GM19452 (cell line): ENCODE measurements around the gene FIG4.
"Not testable (repeated sequence)": the region's sequence is repeated elsewhere in the genome, so short reads cannot be mapped to it uniquely, and the experiment has no call there.

Experiments used
- ATAC-seq: cut with Tn5 transposase; IDR thresholded peaks from one replicate; pipeline ENCODE4 v1.9.1; 2021; ENCODE audit not compliant: unreplicated experiment

The FIG4 gene

DNA sequence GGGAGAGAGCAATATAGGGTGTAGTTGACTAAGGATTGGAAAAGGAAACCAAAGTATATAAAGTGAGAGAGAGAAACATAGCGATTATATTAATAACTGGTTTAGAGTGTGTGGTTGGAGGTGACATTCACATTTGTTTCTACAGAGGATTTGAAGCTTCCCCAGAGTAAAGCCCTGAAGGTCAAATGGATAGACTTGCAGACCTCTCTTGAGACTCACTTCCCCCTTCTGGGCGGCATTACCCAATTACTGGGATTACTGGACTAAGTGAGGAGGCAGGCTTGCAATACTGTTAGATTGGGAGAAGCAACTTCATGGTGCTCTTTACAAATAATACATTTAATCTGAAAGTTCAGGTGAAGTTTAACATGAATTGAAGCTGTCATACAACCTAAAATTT lies 10.7 kb downstream of the FIG4 start:
- ATAC-seq, result no peak

DNA sequence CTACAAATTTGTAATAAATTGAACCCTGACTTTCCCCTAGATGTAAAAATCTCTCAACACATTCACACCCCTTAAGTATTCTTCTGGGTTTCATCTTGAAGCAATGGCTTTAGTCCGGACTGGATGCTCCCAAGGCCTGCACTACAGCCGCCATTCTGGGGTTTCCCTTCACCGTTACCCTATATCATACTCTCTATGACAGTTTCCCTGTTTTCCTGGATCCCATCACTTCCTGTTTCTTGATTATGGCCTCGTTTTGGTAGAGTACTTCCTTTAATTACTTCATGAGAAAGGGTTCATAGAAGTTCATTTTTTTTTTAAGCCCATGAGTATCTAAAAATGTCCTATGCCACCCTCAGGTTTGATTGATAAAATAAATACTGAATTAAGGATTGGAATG lies 11.7 kb downstream of the FIG4 start:
- ATAC-seq, result no peak

DNA sequence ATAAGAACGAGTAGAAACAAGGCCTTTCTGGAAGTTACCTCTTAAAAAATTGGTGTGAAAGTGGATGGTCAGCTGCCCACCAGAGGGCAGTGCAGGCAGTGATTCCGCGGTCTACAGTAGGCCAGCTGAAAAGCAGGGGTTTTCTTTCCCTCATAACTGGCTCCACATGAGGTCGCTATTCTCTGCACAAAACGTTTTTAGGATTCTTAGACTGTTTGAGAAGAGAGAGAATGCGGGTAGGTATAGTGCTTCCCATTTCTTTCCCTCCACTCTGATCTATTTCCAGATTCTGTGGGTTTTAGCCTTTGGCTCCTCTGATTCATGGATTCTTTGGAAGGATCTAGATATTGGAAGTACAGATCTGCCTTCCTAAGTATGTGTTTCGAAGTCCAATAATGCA lies 14.2 kb downstream of the FIG4 start:
- ATAC-seq, result peak; percentile 79

DNA sequence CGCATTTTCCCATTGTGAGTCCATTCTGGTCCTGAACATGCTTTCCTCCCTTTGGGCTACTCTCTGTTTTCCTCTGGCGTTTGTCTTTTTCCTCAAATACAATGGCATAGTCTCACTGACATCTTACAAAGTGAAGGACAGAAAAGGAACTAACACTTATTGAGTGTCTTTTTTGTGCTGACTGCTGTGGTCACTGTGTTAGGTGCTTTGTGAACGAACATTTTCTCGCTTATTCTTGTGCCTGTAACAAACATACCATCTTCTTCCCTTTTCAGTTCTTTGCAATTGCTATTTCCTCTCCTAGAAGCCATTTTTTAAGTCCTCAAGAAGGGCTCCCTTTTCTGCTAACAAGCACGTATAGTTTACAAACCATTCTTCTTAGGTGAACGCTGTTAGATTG lies 15.4 kb downstream of the FIG4 start:
- no peak for ATAC-seq

DNA sequence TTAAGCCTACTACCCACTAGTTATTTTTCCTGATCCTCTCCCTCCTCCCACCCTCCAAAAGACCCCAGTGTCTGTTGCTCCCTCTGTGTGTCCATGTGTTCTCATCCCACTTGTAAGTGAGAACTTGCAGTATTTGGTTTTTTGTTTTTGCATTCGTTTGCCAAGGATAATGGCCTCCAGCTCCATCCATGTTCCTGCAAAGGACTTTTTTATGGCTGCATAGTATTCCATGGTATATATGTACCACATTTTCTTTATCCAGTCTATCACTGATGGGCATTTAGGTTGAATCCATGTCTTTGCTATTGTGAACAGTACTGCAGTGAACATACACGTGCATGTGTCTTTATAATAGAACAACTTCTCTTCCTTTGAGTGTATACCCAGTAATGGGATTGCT lies 17.0 kb downstream of the FIG4 start:
- ATAC-seq, result not testable (repeated sequence)

DNA sequence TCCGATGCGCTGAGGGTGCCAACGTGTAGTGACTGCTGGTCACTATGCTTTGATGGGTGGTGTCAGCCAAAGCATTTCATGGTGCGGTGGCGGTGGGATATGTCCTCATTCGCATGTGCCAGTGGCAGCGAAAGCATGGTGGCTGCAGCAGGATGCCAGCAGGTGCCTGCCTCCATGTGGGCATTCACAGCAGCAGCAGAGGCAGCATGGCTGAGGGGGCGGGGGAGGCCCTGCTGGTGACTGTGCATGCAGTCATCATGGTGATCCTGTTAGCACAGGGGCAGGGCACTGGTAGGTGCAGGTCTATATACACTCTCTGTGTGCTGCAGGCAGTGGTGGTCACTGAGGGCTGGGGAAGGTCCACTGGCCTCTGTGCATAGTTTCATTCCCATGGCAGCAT lies 22.0 kb downstream of the FIG4 start:
- no peak for ATAC-seq

DNA sequence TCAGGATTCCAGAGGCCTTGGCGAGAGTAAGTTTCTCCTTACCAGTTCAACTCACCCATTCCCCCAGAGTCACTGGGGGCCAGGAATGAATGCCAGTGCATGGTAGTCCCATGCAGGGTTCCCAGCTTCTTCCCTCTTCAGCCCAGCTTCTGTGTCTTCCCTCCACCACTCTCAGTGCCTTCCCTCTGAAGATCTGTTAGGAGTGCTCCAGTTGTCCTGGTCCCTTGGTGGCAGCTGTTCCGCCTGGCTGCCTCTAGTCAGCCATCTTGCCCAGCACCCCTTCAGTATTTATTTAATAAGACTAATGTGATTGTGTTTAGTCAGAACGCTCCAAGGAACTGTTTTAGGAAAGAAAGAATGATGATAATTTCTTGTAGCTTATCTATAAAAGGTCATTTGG lies 23.1 kb downstream of the FIG4 start:
- ATAC-seq, result no peak

DNA sequence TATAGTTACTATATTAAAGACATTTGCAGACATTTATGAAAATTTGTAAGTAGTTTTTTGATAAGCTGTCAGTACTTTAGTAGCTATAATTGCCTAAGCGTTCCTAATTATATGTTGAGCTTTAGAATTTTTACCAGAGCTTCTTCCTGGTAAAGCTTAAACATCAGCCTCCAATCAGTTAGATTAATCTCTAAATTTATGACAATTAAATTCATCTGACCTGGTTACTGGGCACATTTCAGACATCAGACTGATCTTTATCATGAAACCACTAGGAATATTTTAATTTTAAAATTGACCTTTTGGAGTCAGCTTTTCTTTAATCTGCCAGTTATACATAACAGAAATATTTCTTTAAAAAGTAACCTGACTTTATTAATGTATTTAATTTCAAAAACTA lies 23.5 kb downstream of the FIG4 start:
- no peak for ATAC-seq

DNA sequence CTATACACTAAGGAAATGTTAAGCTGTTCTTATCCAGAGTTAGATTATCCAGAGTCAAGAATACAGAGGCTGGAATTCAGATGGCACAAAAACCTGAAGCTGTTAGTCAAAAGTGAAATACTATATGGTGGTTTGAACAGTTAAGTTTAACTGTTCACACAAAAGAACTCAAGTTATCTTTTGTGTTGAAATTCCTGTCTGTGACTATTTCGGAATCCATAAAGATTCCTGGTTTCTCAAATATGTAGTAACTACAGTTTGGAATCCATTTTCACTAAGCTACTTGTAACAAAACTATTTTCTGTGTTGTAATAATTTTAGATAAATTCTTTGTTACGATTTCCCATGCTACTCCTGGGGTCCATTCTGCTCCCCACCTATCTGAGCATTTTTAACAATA lies 24.5 kb downstream of the FIG4 start:
- no peak for ATAC-seq

DNA sequence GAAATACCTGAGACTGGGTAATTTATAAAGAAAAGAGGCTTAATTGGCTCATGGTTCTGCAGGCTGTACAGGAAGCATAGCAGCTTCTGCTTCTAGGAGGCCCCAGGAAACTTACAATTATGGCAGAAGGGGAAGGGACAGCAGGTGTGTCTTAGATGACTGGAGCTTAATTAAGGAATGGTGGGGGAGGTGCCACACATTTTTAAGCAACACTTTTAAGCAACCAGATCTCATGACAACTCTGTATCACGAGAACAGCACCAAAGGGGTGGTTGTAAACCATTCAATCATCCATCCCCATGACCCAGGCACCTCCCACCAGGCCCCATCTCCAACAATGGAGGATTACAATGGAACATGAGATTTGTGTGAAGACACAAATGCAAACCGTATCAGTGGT lies 26.9 kb downstream of the FIG4 start:
- ATAC-seq, result no peak

DNA sequence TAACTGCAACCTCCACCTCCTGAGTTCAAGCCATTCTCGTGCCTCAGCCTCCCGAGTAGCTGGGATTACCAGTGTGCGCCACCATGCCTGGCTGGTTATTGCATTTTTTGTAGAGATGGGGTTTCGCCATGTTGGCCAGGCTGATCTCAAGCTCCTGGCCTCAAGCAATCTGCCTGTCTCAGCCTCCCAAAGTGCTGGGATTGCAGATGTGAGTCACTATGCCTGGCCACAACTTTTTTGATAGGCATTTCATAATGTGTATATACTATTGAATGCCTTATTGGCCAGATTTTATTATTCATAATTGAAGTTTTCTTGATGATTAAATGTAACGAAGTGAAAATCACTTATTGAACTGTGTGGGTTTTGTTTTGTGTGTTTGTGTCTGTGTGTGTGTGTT lies 27.9 kb downstream of the FIG4 start:
- ATAC-seq, result no peak

DNA sequence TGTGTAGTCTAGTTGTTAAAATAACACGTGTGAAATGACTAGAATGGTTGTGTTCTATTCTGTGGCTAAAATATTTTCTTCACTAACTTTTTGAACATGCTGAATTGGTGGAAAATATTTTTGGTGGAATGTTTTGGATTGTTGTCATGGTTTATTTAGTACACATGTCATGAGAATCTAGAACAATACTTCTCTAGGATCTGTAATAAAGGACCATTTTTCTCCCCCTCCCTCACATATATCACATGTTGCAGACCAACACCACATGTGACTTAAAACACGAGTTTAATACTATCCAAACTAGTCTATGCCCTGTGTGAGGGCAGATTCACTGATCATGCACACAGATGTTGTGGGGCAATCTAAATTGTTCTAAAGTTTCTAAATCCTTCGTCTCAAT lies 29.2 kb downstream of the FIG4 start:
- ATAC-seq, result no peak

DNA sequence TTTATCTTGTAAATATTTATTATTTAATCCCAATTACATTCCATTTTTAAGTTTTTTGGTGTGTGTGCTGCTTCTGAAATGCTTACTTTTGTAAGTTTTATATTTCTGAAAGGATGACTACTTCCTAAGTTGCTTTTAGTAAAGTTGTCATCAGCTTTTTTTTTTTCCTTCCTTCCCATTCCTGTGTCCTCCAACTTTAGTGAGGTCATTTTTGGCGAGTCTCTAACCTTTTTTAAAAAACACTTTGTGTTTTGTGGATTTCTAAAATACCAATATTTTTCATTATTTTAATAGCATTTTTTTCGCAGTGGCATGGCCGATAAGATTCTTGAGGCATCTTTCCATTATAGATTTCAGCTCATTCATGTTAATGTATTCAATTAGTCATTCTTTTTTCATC lies 30.9 kb downstream of the FIG4 start:
- ATAC-seq, result no peak

DNA sequence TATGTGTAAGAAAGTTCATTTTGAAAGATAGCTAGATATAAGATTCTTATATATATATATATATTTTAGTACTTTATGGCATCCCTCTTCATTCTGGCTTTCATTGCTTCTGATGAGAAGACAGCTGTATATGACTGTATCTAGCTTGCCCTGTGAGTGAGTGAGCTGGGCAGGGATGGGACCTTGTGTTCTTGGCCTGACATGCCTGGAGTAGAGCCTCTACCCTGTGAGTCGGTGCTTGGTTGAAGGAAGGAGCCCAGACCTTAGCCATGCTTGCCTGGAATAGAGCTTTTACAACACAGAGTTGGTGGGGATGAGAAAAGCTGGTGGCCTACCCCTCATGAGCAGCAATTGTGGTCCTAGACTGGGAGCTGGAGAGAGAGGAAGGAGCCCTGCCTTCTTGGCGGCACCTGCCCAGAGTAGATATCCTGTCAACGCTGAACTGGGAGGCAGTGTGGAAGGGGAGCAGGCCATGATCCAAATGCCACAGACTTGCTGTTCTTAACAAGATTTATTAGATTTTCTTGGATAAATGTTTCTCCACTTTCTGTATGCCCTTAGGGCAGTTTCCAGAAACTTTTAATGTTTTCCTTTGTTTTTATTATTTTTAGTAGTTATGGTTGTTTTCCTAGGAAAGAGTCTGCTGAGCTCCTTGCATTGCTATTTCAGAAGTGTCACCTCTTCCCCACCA lies 31.6 kb downstream of the FIG4 start:
- no peak for ATAC-seq

DNA sequence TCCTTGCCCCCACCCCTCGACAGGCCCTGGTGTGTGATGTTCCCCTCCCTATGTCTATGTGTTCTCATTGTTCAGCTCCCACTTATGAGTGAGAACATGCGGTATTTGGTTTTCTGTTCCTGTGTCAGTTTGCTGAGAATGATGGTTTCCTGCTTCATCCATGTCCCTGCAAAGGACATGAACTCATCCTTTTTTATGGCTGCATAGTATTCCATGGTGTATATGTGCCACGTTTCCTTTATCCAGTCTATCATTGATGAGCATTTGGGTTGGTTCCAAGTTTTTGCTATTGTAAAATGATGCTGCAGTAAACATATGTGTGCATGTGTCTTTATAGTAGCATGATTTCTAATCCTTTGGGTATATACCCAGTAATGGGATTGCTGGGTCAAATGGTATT lies 34.2 kb downstream of the FIG4 start:
- not testable (repeated sequence) for ATAC-seq

DNA sequence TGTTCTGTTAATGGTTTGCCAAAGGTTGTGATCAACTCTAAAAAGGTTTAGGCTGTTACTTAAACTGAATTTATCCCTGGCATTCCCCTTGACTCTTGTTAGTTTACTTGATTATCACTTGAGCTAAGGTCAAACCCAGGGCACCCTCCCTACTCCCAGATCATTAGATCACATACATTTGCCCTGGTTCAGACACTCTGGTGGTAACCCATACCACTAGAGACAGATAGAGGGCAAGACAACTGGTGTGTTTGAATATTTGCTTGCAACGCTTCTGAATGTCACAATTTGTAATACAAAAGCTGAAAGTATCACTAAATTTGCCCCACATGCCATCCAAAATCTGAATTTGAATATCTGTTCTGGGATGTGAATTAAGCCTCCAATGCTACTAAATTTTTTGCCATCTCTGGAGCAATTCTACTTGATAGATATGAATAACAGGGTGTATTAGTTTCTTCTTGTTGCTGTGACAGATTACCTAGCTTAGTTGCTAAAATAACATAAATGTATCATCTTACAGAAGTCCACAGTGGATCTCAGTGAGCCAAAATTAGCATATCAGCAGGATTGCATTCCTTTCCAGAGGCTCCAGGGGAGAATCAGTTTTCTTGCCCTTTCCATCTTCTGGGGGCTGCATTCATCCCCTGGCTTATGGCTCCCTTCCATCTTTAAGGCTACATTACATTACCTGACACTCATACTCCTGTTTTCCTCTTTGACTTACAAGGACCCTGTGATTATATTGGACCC lies 45.4 kb downstream of the FIG4 start:
- ATAC-seq, result no peak

DNA sequence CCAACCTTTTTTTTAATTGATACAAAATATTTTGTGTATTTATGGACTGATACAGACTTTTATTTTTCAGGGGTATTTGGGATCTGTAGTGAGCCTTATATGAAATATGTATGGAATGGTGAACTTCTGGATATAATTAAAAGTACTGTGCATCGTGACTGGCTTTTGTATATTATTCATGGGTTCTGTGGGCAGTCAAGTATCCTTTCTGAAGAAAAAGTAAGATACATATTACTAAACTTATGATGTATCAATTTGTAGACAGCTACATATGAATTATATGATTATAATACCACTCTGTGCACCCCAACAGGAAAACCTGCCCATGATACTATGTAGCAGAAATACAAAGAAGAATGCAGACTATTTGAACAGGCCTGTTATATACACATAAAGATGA lies 47.2 kb downstream of the FIG4 start:
- no peak for ATAC-seq

DNA sequence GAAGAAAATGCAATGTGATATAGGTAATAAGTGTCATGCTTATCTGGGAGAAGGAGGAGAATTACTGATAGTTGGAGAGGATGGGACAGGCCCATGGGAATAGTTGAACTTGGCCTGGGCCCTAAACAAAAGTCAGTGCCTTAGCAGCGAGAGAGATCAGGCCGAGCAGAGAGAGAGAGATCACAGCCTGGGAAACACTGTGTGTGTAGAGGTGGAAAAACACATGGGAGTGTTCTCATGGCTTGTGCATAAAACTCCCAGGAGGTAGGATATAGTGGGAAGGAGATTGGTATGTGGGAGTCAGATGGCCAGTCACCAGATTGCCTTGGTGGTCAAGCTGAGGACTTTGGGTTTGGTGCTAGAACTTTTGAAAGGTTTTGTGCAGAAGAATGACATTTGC lies 47.6 kb downstream of the FIG4 start:
- no peak for ATAC-seq

DNA sequence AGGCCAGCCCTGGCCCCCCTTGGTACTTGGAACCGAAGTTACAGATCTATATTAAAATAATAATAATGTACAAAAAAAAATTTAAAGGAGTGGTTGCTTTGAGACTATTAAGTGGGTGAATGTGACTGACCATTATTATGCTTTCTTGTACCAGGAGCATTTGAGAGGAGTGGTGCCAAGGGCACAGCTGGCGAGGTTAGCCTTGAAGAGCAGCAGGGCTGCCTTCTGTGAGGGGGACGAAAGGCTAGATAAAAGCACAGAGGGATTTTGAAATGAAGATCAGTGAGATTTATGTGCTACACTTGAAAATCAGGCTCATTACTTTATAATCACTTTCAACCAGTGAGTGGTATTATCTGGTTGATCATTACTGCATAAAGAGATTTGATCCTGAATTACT lies 48.6 kb downstream of the FIG4 start:
- ATAC-seq, result no peak

DNA sequence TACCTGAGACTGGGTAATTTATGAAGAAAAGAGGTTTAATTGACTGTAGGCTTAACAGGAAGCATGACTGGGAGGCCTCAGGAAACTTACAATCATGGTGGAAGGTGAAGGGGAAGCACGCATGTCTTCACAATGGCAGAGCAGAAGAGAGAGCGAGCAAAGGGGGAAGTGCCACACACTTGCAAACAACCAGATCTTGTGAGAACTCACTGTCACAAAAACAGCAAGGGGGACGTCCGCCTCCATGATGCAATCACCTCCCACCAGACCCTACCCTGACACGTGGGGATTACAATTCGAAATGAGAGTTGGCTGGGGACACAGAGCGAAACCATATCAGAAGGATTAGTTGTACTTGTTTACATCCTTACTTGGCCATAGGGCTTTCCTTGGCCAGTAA lies 49.7 kb downstream of the FIG4 start:
- no peak for ATAC-seq

DNA sequence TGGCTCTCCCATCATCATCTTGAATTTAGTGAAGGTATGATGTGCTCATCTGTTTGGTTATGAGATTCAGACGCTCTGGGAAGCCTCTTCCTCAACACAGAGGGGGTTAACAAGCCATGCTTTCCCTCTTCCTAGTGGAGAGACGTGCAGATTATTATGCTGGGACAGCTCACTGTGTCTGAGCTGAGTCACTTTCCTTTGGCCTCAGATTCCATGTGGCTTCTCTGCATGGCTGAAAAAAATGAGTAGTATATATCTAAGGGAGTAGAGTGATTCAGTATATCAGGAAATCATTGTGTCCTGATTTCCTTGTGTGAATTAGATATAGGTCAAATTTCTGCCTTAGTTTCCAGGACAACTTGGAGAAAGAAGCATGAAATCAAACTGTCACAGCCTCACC lies 52.6 kb downstream of the FIG4 start:
- ATAC-seq, result no peak

DNA sequence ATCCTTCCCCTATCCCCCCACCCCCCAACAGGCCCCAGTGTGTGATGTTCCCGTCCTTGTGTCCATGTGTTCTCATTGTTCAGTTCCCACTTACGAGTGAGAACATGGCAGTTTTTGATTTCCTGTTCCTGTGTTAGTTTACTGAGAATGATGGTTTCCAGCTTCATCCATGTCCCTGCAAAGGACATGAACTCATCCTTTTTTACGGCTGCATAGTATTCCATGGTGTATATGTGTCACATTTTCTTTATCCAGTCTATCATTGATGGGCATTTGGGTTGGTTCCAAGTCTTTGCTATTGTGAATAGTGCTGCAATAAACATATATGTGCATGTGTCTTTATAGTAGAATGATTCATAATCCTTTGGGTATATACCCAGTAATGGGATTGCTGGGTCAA lies 53.7 kb downstream of the FIG4 start:
- not testable (repeated sequence) for ATAC-seq

DNA sequence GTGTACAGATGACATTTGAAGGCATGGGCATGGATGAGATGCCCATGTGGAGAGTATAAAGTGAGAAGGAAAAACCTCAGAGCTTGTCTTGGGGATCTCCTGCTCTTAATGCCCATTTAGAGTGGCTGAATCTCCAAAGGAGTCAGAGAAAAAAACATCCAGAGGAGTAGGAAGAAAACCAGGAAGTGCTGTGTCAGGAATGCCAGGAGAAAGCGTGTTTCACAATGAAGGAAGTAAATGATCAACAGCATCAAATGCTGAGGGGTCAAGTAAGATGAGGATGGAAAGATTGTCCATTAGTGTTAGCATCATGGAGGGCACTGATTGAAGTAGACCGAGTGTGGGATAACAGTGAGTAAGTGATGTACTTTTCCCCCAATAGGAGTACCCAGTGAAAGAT lies 56.1 kb downstream of the FIG4 start:
- no peak for ATAC-seq
